Brain microvascular endothelial cell (primary cell): ENCODE measurements around the gene CRHR2.

Source experiments
- DNase-seq: peaks from one replicate; pipeline ENCODE4 v3.0.0-alpha.2; 2020
- H3K27ac ChIP-seq: fragments of 250-450 bp; sonication (Bioruptor Pico); 2 replicates; pipeline ENCODE4 v1.5.1; 2020; ENCODE audit warnings: mild to moderate bottlenecking, moderate library complexity
- H3K27me3 ChIP-seq: fragments of 250-450 bp; sonication (Bioruptor Pico); replicated peaks from 2 replicates; pipeline ENCODE4 v1.5.1; 2020; ENCODE audit warnings: mild to moderate bottlenecking
- H3K36me3 ChIP-seq: fragments of 250-450 bp; sonication (Bioruptor Pico); replicated peaks from 2 replicates; pipeline ENCODE4 v1.5.1; 2020; ENCODE audit warnings: mild to moderate bottlenecking
- H3K4me3 ChIP-seq: 2 replicates; pipeline ENCODE4 v1.5.1; 2011; ENCODE audit warnings: low read depth, mild to moderate bottlenecking, control low read depth, low read length, moderate library complexity
- in situ Hi-C: cut with HindIII; loops from 2 replicates; pipeline ENCODE4 v1.10.0; 2017; ENCODE audit warnings: low sequenced_read_pairs, low pct_ligation_motif_present
- TF ChIP-seq, protein P1 (sequence below): IDR thresholded peaks from 2 replicates; pipeline ENCODE4 v1.5.1; 2011; ENCODE audit warnings: low read depth, mild to moderate bottlenecking, moderate library complexity, low read length, control low read depth, inconsistent platforms; ENCODE audit errors: missing control alignments

The CRHR2 gene

DNA sequence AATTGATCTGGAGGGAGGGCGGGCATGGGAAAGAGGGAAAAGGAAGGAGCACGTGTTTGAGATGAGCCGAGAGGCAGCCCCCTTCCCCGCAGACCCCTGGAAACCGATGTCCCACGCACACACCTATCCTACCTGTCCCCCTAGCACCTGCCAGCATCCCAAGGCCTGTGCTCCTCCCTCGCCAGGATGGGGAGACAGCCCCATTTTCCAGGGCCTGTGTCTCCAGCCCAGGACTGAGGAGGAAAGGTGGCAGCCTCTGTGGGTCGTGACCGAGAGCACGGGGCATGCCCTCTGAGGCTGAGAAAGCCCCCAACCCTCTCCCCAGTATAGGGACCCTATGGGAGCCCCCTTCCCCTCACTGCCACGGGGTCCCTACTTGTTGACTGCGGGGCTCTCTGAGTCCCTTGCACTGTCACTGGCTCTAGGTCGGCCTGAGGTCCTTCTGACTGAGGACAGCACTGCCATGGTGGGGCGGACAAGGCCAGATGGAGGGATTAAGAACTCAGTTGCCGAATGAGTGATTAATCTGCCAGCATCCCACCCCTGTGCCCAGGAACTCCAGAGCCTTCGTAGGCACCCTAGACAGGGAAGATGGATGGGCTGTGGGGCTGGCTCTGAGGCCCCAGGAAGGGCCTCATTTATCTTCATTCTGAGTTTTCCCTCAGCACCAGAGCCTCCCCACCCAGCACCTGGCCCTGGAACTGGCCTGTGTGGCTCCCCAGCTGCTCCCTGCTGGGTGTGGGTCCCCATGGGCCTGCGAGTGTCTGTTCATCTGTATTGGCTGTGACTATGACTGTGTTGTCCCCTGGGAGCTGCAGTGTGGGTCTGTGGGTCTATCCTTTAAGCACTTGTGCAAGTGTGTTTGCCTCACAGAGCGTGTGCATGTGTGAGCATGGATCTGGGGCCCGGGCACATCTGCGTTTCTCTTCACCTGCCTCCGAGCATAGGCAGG, 26.0 kb downstream of the CRHR2 start:
- Histone ChIP-seq H3K36me3 (no peaks in the 10 kb centered on the region), H3K4me3 (no peak overlapping the region), H3K27ac (no peak overlapping the region), H3K27me3 (no peaks in the 10 kb centered on the region)
- TF ChIP-seq, protein P1, sequence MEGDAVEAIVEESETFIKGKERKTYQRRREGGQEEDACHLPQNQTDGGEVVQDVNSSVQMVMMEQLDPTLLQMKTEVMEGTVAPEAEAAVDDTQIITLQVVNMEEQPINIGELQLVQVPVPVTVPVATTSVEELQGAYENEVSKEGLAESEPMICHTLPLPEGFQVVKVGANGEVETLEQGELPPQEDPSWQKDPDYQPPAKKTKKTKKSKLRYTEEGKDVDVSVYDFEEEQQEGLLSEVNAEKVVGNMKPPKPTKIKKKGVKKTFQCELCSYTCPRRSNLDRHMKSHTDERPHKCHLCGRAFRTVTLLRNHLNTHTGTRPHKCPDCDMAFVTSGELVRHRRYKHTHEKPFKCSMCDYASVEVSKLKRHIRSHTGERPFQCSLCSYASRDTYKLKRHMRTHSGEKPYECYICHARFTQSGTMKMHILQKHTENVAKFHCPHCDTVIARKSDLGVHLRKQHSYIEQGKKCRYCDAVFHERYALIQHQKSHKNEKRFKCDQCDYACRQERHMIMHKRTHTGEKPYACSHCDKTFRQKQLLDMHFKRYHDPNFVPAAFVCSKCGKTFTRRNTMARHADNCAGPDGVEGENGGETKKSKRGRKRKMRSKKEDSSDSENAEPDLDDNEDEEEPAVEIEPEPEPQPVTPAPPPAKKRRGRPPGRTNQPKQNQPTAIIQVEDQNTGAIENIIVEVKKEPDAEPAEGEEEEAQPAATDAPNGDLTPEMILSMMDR = no peak
- in situ Hi-C loops = no loop called here
- no peak for DNase-seq

DNA sequence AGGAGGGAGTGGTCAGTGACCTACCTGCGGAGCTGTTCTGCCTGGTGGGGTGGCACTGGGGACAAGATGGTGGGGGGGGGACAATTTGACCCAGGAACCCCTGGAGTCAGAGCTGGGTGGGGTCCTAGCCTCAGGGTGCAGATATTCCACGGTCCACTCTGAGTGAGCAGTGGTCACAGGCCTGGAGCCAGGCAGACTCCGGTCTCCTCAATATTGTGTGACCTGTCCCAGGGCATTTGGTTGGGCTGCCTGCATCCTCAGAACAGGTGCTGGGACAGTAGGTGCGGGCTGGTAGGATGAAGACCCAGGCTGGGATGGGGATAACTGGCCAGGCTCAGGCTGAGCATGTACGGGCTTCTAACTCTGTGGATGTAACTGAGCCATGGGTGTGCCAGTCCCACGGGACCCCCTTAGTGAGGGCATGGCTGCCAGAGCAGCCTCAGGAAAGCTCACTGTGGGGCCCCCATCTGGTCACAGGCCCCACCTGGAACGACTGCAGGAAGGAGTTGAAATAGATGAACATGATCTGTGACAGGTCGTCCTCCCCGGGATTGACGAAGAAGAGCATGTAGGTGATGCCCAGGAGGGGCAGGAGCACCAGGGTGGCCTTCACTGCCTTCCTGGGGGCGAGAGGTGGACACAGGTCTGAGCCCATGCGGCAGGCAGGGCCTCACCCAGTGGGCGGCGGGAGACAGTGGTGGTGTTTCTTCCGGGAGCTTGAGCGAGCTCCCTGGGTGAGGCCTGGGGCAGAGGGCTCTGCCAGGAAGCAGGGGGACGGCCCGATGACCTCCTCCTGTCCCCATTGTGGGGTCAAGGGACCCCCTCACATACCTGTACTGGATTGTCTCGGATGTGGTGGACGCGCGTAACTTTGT, 26.9 kb downstream of the CRHR2 start:
- Histone ChIP-seq H3K27me3 (no peaks in the 10 kb centered on the region), H3K27ac (no peak overlapping the region), H3K36me3 (no peaks in the 10 kb centered on the region), H3K4me3 (no peak overlapping the region)
- DNase-seq = no peak
- in situ Hi-C loops = no loop called here
- TF ChIP-seq, protein P1 = no peak

DNA sequence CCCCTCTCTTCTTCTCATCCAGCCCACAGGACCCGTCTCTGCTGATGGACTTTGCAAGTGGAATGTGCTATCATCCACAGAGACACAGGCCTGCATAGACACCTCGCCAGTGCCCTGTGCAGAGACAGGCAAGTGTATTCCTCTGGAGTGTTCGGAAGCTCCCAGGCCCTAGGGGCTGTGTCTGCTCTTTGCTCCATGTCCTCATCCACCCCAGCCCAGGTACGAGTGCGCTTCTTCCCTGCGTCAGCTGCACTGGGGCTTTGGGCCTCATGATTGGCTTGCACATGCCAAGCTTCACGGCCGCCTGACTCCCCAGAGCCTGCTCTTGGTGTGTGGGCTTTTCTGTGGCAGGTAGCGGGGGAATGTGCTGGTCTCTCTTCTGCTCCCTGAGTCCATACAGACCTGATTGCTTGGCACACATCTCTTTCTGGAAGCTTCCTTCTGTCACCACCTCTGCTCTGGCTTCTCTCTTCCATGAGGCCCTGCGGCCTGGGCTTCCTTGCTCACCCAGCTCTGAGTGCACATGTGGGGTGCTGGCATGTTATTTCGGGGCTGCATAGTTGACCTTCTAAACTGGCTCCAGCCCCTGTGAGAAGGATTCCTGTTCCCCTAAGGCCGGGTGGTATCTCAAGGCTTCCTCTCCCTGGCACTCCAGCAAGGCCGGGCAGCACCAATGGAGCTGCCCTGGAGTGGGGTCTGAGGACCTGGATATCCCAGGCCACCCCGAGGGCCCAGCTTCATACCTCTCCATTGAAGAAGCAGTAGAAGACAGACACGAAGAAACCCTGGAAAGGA, 27.8 kb downstream of the CRHR2 start:
- in situ Hi-C loops = no loop called here
- TF ChIP-seq, protein P1 = no peak
- no peak overlapping the region for H3K27ac ChIP-seq
- H3K27me3 ChIP-seq = no peaks in the 10 kb centered on the region
- DNase-seq = no peak
- no peak overlapping the region for H3K4me3 ChIP-seq
- no peaks in the 10 kb centered on the region for H3K36me3 ChIP-seq

DNA sequence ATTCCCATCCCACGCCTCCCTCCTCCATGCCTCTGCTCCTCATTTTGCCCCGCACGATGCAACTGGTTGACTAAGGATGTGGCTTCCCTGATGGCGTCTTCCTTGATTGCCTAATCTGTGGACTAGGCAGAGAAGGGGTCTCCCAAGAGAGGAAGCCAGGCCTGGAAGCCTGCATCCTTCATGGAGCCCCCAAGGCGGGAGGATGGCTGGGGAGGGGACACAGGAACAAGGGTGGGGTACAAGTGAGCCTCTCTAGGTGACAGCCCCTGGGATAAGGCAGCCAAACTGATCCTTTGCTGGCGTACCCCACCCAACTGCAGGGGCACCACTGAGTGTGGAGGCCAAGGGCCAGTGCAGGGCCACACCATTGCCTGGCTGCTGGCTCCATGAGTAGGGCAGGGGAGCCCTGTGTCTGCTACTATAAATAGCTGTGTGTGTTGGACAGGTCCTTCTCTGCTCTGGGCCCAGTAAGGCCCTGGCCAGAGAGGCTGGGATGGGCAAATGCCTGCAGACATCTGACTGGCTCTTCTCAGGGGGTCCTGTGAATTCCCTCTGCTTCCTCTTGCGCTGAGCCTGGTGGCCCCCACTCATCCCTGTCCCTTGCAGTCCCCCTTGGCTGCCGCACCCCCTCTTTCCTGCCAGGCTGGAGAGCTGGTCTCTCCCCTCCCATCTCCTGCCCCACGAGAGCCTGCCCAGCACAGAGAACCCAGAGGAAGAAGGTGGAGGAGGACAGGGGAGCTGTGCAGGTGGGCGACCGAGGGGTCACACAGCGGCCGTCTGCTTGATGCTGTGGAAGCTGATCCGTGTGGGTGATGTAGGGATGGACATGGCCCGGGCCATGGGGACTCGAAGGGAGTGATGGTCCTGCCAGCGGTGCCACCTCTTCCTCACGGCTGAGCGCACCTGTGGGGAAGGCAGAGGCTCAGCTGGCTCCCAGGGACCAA, 29.3 kb downstream of the CRHR2 start:
- Histone ChIP-seq H3K36me3 (no peaks in the 10 kb centered on the region), H3K27me3 (no peaks in the 10 kb centered on the region), H3K27ac (no peak overlapping the region), H3K4me3 (no peak overlapping the region)
- TF ChIP-seq, protein P1 = no peak
- DNase-seq = no peak
- in situ Hi-C loops = no loop called here

DNA sequence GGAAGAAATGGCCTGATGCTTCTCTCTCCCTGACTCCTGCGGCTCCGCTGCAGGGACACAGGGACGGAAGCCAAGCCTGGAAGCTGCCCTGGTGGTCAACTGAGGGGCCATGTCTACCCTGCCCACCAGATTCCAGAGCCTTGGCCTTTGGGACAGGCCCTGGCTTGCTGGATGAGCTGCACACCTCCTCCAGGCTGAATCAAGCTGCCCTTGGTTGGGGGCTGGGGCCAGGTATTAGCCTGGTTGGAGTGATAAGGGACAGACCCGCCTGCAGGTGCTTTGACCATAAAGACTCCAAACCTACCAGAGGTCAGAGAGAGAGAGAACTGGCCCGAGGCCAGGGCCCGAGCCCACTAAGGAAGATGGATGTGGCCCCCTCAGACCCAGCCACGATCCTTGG, 30.1 kb downstream of the CRHR2 start:
- in situ Hi-C loops = no loop called here
- no peak for DNase-seq
- no peaks in the 10 kb centered on the region for H3K27me3 ChIP-seq
- H3K4me3 ChIP-seq = no peak overlapping the region
- no peak overlapping the region for H3K27ac ChIP-seq
- TF ChIP-seq, protein P1 = no peak
- H3K36me3 ChIP-seq = no peaks in the 10 kb centered on the region
